Measurements from ENCODE around the gene JPH2.

GRCh38 chr20:44110816-44111568 is 76.0 kb downstream of the JPH2 start:
- TF ChIP-seq, protein P1, sequence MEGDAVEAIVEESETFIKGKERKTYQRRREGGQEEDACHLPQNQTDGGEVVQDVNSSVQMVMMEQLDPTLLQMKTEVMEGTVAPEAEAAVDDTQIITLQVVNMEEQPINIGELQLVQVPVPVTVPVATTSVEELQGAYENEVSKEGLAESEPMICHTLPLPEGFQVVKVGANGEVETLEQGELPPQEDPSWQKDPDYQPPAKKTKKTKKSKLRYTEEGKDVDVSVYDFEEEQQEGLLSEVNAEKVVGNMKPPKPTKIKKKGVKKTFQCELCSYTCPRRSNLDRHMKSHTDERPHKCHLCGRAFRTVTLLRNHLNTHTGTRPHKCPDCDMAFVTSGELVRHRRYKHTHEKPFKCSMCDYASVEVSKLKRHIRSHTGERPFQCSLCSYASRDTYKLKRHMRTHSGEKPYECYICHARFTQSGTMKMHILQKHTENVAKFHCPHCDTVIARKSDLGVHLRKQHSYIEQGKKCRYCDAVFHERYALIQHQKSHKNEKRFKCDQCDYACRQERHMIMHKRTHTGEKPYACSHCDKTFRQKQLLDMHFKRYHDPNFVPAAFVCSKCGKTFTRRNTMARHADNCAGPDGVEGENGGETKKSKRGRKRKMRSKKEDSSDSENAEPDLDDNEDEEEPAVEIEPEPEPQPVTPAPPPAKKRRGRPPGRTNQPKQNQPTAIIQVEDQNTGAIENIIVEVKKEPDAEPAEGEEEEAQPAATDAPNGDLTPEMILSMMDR (conservative IDR thresholded peaks at IDR 0.05 in 1 of 2, IDR thresholded peaks at IDR 0.05 in 1 of 2; ENCODE audit: extremely low read depth in 1 of 2, insufficient read depth in 1 of 2, low read depth in 1 of 2, low read length in 2 of 2), result no peak
- TF ChIP-seq EZH2 (IDR thresholded peaks at IDR 0.05; ENCODE audit: borderline replicate concordance, low read length), result no peak
